ENCODE results near the gene DNAJB13.
"Not testable (repeated sequence)": the region's sequence is repeated elsewhere in the genome, so short reads cannot be mapped to it uniquely, and the experiment has no call there.

DNAJB13 gene, protein sequence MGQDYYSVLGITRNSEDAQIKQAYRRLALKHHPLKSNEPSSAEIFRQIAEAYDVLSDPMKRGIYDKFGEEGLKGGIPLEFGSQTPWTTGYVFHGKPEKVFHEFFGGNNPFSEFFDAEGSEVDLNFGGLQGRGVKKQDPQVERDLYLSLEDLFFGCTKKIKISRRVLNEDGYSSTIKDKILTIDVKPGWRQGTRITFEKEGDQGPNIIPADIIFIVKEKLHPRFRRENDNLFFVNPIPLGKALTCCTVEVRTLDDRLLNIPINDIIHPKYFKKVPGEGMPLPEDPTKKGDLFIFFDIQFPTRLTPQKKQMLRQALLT

DNA sequence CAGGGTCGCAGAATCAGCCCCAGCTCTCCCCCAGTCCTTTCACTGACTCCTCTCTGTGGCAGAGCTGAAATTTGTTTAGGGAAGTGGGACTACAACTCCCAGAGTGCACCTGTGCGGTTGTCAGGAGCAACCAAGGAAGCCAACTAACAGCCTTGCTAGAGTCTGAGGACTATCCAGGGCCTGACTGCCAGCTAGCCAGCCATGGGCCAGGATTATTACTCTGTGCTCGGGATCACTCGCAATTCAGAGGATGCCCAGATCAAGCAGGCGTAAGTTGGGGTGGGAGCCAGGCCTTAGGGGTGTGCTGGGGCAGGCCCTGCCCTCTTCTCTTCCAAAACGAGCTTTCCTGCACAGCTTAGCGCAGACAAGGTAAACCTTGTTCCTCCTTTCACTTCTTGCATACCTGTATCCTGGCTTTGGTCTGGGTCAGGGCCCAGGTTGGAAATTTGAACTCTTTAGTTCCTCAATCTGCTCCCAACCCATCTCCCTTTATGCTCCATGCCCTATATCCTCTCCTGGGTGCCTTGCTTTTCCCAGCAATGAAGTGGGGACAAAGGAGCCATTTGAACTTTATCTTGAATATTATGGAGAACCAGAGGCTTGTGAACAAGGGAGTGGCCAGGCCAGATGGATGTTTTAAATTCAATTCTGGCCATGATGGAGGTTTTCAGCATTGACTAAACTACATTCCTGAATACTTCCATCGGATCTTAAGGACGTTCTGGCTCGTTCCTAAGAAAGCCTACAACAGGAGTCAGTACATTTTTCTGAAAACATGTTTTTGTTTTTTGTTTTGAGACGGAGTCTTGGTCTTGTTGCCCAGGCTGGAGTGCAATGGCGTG, at the start of gene DNAJB13:
Gene DNAJB13 (plus strand): TSS at position 158 of the 842 bp plus-strand sequence. CDS start 44 bp downstream, at position 202.
- DNase-seq, result peak in 20 of 56 donors; percentile 6 to 56 (median 21)

DNA sequence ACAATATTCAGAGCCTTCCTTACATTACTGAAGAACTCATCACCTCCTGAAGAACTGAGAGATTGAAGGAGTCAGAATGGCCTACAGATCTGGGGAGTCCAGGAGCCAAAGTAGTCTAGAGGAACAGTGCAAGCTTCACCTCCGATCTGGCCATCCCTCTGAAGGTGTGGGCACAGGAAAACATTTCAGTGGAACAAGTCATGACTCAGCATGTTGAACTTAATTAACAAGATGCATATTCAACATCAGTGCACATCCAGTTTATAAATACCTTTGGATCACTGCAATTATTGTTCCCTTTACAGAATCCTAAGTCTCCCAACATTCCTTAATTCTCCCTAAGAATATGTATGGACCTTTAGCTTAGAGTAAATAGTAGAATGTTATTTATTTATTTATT, 48.5 kb upstream of the DNAJB13 start:
- DNase-seq, result no peak

DNA sequence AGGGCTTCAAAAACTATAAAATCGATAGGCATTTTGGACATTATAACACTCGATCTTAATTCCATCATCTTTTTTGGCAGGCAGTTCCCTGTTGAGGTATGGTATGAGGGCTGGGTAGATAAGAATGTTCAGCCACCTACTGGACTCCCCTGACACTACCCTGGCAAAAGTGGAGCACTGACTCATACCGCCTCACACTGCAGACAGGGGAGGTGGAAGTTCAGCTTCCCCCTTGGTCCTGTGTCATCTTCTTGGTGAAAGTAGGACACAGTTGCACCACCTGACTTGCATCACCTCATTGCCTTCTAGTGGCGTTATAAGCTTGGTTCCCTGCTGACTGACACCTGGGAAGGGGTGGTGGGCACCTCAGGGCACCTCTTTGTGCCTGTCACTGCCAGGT, 43.6 kb upstream of the DNAJB13 start:
- DNase-seq, result no peak

DNA sequence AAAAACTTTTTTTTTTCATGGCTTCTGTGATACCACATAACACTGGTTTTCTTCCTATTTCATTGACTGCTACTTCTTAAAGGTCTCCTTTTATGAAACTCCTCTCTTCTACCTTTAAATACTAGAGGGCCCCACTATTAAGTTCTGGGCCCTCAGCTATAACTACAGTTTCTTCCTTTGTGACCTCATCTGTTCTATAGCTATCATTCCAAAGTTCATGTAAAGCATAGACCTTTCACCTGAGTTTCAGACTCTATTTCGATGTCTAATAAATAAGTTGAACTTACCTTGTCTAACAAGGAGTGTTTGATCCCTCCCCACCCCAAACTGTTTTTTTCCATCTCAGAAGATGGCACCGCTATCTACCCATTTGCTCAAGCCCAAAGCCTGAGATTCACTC, 38.8 kb upstream of the DNAJB13 start:
- DNase-seq, result no peak

DNA sequence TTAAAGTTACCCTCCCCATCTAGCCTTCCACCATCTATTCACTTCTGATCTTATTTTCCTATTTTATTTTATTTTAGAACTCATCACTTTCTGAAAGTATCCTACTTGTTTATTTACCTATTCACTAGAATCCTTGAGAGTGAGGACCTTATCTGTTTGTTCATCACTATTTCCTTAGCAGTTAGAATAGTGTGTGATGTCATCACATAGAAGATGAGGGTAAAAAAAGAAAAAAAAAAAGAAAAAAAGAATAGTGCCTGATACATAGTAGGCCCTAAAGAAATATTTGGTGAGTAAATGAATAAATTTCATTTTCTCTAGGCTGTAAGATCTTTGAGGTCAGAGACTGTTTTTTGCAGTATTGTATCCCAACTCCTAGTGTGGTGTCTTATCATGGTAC, 37.4 kb upstream of the DNAJB13 start:
- DNase-seq, result no peak

DNA sequence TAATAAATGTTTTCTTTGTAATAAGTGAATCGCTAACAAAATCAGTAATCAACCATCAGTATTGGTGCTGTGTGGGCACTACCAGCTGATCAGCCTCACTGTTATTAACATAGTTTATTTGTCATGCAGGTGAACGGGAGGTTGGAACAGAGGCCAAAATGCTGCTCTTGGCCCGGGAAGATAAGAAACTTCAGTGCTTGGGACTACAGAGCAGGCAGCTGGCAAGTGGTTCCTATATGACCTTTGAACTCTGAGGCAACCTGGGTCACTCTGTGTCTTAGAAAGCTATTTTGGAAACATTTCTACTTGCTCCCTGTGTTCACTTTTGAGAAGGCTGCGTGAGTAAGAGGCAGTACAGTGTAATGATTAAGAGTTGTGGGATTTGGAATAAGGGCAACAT, 36.5 kb upstream of the DNAJB13 start:
- no peak for DNase-seq

DNA sequence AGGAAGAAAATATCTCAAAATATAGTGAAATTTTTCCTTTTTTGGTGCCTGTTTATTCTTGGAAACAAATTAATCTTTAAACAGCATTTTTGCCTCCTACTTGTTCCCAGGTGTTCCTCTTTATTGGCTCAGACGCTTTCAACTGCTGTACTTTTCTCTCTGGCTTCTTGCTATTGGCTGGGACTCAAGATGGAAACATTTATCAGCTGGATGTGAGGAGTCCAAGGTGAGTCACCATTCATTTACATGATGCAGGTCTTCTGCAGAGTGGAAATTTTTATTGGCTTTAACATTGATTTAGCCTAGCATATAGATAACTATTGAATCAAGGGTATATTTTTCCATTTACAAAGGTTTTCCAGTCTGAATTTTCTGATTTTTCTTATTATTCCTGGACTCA, 34.4 kb upstream of the DNAJB13 start:
- peak in 1 of 56 donors; percentile 1 for DNase-seq

DNA sequence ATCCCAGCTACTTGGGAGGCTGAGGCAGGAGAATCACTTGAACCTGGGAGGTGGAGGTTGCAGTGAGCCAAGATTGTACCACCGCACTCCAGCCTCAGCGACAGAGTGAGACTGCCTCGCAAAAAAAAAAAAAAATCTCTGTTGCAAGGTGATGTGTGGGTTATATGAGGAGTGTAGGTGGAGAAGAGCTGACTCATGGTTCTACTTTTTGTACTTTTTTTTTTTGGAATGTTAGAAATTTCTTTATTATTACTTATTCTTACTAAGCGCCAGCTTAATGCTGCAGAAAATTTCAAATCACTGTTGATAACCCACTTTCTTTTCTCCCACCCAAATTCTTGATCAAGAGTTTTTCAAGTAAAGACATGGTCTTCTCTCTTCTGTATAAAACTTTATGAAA, 29.6 kb upstream of the DNAJB13 start:
- no peak for DNase-seq

DNA sequence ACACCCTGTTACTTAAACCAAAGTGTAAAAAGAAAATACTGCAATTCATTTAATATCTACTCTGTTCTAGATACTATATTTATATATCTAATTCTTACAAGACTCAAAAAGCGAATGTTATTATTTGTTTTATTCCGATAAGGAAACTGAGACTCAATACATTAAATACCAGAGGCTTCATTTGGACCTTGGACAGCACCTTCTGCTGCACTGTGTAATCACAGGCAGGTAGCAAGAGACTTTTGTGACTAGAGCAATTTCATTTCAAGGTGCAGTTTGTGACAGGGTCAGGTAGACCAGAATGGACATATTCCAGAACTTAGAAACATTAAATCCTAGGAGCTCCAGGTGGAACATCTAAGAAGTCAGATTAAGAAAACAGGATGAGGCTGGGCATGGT, 21.4 kb upstream of the DNAJB13 start:
- DNase-seq, result no peak

DNA sequence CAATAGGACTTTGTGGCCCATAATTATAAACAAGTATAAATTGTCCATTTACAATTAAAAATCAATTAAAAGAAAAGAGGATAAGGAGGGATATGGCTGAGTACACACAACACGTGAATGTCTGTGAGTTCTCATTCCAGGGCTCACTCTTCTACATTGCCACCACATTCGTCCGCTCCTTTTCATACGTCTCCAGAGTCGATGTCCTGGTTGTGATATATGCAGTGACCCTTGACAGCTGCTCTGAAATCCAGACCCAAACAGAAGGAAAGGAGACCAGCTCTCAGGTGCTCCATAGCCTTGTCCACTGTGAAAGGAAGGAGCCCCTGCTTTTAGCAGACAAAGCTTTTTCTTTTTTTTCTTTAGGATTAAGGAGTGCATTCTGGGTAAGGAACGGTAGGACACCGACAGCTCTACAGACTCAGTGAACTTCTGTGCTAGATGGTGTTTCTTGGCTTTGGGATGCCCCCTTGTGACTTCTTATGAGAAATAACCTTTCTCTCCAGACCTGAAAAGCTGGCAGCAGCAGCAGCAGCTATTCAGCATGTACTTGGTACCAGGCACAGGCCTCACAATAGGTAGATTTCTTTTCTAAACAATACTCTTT, 19.7 kb upstream of the DNAJB13 start:
- peak in 29 of 56 donors; percentile 3 to 68 (median 21) for DNase-seq

DNA sequence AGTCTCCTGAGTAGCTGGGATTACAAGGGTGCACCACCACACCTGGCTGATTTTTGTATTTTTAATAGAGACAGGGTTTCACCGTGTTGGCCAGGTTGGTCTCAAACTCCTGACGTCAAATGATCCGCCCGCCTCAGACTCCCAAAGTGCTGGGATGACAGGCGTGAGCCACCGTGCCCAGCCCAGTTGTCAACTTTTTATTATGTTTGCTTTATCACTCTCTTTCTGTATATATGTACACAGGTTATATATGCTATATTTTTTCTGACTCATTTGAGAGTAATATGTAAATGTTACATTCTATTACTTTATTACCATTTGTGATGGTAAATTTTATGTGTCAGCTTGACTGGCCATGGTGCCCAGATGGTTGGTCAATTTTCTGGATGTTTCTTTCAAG, 18.9 kb upstream of the DNAJB13 start:
- no peak for DNase-seq

DNA sequence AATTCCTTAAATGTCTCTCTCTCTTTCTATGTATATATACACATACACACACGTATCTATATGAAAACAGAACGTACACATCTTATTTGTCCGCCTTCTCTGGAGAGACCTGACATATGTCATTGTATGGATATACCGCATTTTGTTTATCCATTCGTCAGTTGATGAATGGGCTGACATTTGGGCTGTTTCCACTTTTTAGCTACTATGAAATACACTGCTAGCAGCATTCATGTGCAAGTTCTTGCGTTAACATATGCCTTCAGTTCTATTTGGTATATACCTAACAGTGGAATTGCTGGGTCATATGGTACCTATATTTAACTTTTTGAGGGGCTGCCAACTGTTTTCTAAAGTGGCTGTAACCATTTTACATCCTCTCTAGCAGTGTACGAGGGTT, 18.0 kb upstream of the DNAJB13 start:
- no peak for DNase-seq

DNA sequence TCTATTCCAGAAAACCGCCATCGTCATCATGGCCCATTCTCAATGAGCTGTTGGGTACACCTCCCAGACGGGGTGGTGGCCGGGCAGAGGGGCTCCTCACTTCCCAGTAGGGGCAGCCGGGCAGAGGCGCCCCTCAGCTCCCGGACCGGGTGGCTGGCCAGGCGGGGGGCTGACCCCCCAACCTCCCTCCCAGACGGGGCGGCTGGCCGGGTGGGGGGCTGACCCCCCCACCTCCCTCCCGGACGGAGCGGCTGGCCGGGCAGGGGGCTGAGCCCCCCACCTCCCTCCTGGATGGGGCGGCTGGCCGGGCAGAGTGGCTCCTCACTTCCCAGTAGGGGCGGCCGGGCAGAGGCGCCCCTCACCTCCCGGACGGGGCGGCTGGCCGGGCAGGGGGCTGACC, 14.8 kb upstream of the DNAJB13 start:
- DNase-seq, result not testable (repeated sequence)

DNA sequence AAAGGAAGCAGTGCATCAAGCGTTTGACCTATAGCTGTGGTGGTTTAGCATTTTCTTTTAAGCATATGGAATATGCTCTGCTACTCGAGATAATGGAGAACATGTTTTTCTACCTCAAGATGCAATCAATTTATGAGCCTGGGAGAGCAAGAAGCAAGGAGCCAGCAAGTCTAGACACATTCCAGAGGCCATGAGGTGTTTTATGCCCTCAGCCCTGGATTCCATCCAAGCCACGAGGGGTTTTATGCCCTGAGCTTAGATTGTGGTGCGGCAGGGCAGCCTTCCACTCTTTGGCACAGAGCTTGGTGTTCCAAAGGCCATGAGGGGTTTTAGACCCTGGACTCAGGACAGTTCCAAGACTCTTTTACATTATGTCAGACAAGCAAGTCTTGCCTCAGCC, 11.7 kb upstream of the DNAJB13 start:
- no peak for DNase-seq

DNA sequence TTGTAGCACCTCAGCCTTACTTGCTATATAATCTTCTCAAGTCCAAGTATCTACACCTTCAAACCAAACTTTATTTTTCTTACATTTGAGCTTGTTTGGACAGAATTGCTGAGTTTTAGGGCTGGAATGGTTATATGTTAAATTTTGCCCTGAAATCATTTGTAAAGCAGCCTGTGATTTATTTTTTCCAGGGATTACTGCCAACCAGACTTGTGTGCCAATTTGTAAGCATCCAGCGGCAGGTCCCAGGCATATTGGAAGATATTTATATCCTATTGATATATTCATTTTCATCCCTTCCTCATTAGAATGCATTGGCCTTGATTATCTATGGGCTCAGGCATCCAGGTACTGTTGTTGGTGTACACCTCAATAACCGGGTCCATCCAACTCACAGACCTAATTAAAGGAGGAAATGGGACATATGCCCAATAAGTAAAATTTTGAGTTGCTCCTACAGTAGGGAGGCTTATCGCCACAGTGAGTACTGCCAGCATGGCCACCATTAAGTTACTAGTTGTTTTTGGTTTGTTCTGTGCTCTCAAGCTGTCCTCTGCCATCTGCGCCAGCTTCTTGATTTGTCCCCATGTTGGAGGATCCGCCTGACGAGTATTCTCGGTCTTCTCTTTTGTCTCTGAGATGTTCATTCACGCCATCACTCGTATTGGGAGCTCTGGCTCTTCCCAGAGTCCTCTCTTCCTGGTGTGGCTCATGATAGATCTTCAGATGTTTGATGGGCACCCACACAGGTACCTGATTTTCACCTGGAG, 9.8 kb upstream of the DNAJB13 start:
- no peak for DNase-seq

DNA sequence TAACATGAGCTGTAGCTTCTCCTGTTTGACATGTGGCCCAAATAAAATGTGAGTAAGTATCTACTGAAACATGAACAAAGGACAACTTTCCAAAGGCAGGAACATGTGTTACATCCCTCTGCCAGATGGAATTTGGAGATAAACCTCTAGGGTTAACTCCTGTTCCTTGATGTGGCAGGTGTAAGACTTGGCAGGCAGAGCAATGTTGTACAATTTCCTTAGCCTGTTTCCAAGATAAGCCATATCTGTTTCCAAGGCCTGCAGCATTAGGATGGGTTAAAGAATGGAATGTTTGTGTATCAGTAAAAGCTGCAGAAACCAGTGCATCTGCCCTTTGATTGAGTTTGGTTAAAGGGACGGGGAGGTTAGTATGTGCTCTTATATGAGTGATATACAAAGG, 8.8 kb upstream of the DNAJB13 start:
- DNase-seq, result no peak

DNA sequence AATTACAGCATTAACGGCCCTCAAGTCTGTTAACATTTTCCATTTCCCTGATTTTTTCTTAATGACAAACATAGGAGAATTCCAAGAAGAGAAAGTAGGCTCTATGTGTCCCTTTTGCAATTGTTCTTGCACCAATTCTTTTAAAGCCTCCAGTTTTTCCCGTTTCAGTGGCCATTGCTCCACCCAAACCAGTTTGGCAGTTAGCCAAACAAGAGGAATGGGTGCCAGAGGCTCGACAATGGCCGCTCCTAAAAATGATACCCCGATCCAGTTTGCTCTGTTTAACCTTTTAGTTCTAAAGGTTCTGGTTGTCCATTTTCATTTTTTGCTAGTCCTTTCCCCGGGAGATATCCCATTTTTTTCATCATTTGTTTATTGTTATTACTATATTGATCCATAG, 6.7 kb upstream of the DNAJB13 start:
- DNase-seq, result no peak

DNA sequence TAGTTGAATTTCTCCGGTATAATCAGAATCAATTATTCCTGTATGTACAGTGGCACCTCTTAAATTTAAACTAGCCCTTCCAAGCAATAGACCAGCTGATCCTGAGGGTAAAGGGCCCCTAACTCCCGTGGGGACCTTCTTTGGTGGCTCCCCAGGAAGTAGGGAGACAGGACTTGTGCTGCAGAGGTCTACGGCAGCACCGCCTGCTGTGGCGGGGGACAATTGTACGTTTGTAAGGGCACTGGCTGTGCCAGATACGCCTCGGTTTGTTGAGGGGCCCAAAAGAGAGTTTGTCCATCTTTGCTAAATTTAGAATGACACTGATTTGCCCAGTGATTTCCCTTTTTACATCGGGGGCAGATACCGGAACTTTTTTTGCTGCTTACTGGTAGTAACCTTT, 5.9 kb upstream of the DNAJB13 start:
- DNase-seq, result peak in 1 of 56 donors; percentile 5

DNA sequence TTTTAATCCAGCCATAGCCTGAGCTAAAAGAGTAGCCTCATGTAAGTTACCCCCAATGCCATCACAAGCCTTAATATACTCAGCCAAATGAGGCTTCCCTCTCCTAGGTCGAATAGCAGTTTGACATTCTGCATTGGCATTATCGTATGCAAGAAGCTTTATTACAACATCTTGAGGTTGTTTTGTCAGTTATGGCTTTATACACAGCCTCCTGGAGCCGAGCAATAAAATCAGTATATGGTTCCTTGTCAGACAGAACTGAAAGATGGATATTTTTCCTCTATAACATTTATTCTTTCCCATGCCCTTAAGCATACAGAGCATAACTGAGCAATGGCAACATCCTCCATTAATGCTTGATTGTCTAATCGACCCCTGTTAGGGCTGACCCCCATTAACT, 5.4 kb upstream of the DNAJB13 start:
- no peak for DNase-seq

DNA sequence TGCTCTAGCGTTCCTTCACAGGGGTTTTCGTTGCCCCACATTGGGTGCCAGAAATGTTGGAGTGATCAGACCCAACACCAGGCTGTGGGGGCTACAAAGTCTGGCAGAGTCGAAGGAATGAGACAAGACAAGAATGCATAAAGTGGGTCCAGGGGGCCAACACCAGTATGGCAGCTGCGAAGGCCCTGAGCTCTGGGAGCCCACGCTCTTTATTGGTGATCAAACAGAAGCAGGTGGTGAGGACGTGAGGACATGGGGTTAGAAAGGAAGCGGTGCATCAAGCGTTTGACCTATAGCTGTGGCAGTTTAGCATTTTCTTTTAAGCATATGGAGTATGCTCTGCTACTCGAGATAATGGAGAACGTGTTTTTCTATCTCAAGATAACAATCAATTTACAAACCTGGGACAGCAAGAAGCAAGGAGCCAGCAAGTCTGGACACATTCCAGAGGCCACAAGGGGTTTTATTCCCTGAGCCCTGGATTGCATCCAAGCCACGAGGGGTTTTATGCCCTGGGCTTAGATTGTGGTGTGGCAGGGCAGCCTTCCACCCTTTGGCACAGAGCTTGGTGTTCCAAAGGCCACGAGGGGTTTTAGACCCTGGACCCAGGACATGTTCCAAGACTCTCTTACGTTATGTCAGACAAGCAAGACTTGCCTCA, 3.9 kb upstream of the DNAJB13 start:
- DNase-seq, result no peak

DNA sequence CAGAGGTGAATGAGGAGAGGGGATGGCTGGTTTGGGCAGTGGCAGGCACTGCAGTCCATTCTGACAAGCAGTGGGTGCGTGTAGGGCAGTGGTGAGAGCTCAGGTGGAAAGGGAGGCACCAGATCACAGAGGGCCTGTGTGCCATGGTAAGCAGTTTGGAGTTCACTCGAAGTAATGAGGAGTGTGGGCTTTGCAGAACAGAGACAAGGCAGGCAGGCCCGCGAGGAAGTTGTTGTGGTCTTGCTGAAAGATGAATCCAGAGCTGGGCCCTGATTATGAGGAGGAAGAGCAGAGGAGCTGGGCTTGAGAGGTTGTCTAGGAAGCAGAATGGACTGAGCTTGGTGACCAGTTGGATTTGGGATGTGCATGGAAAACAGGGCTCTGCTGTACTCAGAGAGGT, 1.6 kb upstream of the DNAJB13 start:
- DNase-seq, result no peak

Measured in amygdala (tissue), 56 donors.